Stimulated activated CD8-positive, alpha-beta memory T cell treated with anti-CD3 and anti-CD28 coated beads, Interleukin-15, amount 100 ng/mL, for 1 hour (primary cell): ENCODE data around the gene FA2H.
"Not testable (repeated sequence)": the region's sequence is repeated elsewhere in the genome, so short reads cannot be mapped to it uniquely, and the experiment has no call there.

Experiments
- DNase-seq: peaks from one replicate; pipeline ENCODE4 v3.0.0-alpha.2; 2020; ENCODE audit warnings: low read depth

FA2H gene

GRCh38 chr16:74723256-74723655 is 51.4 kb downstream of the FA2H start:
- DNase-seq: no peak

DNA sequence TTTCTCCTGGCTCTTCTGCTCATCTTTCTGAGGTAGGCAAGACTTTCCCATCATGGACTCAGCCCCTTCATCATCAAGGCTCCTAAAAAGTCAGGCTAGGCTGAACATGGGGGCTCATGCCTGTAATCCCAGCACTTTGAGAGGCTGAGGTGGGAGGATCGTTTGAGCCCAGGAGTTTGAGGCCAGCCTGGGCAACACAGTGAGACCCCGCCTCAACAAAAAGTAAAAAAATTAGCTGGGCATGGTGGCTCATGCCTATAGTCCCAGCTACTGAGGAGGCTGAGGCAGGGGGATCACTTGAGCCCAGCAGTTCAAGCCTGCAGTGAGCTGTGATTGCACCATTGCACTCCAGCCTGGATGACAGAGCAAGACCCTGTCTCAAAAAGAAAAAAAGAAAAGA is 52.5 kb downstream of the FA2H start:
- not testable (repeated sequence) for DNase-seq

DNA sequence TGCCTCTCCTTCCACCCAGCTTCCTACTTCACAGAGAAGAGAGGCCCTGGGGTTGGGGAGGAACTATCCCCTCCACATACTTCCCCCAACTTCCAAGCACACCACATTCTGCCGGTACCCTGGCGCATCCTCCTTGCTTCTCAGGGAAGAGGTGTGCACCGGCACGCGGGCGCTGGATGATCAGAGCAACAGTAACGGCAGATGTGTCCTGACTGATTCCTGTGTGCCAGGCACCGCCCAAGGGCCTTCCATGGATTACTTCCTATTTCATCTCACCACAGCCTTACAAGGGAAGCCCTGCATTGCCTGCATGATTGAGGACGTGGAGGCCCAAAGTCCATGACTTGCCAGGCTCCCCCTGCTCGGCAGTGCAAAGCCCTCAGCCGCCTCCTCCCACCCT is 52.9 kb downstream of the FA2H start:
- no peak for DNase-seq

DNA sequence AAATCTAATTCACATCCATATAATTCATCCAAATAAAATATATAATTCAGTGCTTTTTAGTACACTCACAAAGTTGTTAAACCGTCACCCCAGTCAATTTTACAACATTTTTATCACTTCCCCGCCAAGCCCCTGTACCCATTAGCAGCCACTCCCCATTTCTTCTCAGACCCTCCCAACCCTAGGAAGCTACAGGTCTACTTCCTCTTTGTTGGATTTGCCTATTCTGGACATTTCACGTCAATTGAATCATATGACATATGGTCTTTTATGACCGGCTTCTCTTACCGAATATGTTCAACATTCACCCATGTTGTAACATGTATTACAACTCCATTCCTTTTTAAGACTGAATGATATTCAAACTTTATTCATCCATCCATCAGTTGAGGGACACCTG is 54.0 kb downstream of the FA2H start:
- DNase-seq: no peak

- no peak for DNase-seq
Measured at GRCh38 chr16:74718741-74719610, 55.6 kb downstream of the FA2H start.

GRCh38 chr16:74718140-74718539 is 56.5 kb downstream of the FA2H start:
- DNase-seq: no peak

DNA sequence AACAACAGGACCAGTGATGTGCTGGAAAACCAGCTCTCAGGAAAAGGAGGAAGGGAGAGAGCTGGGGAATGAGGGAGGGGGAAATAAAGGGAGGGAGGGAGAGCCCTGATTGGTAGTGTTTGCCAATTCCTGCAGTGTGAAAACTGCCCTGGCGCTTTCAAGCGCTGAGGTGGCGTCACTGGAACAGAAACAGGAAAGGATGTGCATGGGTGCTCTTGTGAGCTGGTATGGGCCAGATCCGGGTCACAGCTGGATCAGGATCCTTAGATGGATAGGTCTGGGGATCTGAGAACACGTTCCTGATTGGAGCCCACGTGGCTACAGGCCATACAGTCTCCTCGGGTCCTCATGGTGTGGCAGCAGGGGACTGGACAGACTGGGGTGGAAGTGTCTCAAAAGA is 57.3 kb downstream of the FA2H start:
- DNase-seq: no peak

- DNase-seq: no peak
Measured at GRCh38 chr16:74716355-74716754, 58.3 kb downstream of the FA2H start.

- DNase-seq: no peak
Measured at GRCh38 chr16:74713876-74714275, 60.7 kb downstream of the FA2H start.

DNA sequence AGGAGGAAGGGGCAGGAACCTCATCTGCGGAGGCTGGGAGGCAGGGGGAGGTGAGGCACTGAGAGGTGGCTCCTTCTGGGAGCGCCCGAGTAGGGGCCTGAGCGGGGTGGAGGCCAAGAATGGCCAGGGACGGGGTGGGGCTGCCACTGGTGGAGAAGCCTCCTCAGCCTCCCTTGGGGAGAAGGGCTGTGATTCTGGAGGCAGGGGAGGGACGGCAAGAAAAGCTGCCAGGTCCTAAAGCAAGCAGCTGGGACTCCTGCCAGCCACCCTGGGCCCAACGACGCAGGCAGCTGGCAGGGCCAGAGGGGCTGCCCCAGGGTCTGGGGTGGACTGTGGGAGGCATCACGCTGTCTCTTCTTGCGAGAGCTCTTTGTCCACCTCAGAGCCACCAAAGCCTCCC is 61.3 kb downstream of the FA2H start:
- no peak for DNase-seq

GRCh38 chr16:74711938-74712337 is 62.7 kb downstream of the FA2H start:
- no peak for DNase-seq

GRCh38 chr16:74710401-74710800 is 64.2 kb downstream of the FA2H start:
- DNase-seq: no peak

GRCh38 chr16:74709441-74709877 is 65.2 kb downstream of the FA2H start:
- DNase-seq: peak; percentile 66

- no peak for DNase-seq
Measured at GRCh38 chr16:74700438-74701225, 74.0 kb downstream of the FA2H start, which contains the start of gene MLKL. TSS of gene MLKL (minus strand) at chr16:74700862. CDS start at chr16:74695757, 5,105 bp downstream.

- no peak for DNase-seq
Measured at GRCh38 chr16:74700116-74700437, 74.5 kb downstream of the FA2H start.

GRCh38 chr16:74699666-74700065 is 75.0 kb downstream of the FA2H start:
- DNase-seq: no peak

GRCh38 chr16:74698222-74698621 is 76.4 kb downstream of the FA2H start:
- no peak for DNase-seq

DNA sequence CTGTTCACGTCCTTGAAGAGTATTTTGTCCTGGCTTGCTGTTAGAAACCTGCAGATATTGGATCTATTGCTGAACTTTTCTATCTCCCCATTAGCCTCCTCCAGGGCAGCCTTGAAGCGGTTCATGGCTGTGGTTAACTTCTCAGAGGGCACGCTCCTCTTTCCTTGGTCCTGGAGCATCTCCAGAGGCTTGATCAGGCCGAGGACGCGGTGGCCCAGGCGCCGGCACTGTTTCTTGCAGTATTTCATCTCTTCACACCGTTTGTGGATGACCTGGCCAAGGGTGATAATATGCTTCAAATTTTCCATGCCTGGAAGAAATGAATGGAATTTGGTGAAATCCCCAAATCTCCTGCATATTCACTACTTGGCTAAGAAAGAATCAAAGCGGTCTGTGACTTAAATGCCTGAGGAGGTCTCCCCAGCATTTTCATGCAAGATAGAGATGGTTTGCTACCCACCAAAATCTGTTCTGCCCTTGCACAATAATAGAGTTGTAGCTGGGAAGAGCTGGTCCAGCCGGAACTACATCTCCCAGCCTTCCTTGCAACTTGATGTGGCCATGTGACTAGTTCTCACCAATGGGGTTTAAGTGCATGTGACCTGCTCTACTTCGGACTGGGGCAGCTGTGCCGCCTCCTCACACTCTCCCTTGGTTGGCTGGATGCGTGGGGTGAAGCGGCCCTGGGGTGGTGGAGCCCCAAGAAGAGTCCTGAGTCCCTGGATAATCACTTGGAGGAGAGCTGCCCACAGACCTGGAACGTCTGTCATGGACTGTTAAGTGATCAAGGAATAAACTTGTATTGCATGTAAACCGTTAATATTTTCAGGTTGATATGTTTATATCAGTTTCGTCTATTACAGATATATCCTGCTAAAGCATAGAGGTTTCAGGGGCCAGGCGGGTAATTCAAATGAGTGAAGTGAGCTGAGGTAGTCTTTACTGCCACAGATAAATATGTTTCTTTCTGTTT is 78.9 kb downstream of the FA2H start:
- peak; percentile 34 for DNase-seq

DNA sequence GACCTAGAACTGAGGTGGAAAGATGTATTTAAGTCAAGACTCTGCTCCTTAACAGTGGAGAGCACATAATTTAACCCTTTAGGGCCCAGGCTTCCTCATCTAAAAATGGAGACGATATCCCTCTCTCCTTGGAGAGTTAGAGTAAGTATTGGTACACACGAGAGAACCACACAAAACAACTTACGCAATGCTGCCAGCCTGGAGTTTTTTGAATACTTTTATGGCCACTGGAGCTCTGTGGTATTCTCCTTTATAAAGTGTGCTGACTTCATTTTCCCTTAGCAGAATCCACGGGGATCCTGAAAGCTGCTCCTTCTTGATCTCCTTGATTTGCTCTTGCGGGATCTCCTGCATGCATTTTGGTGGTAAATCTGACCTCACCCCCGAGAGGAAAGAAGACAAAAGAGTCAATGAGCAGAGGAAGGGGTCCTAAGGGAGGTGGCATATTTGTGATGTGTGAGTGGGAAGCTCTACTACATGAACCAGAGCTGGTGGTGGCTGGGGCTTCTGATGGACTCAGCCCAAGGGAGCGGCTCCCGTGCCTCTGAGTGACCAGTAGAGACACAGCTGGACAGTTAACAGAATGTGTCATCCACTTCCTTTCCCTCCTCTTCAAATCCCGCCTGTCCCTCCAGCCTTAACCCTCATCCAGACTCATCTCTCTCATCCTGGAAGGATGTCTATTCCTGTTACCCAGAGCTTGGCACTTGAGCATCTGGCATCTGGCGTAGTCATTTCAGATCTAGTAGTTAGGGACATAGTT is 83.3 kb downstream of the FA2H start:
- no peak for DNase-seq

- no peak for DNase-seq
Measured at GRCh38 chr16:74682556-74682955, 92.1 kb downstream of the FA2H start.

- no peak for DNase-seq
Measured at GRCh38 chr16:74680681-74681080, 93.9 kb downstream of the FA2H start.
